IMR-90 (cell line): Measurements from ENCODE around the gene IL20RA. TPM values are rescaled to one million over a fixed set of nuclear protein-coding genes. Genes with fewer than 3 reads are reported as not detected.

Experiments used
- ATAC-seq: fragments of 200-7000 bp; cut with Tn5 transposase; 2 replicates; pipeline ENCODE4 v1.9.1; 2020; ENCODE audit warnings: low read depth, mild to moderate bottlenecking, moderate library complexity
- BruUV-seq: library from RNA; stranded (reverse); fragments of 400-500 nt; replicated peaks from 2 replicates; lab custom pipeline; 2021; lab: Mats Ljungman, UMichigan
- CTCF ChIA-PET: fragments of 300-600 bp; formaldehyde crosslinking; extraction: SDS; loops from one replicate; lab custom pipeline; 2021; ENCODE audit warnings: antibody characterized with exemption; lab: Yijun Ruan, JAX
- POLR2A ChIA-PET: fragments of 300-600 bp; sonication (Branson Sonifier 250); formaldehyde crosslinking; loops from one replicate; lab custom pipeline; 2022; ENCODE audit warnings: antibody characterized with exemption; ENCODE audit not compliant: unreplicated experiment; lab: Charles Lee
- DNase-seq: peaks from one replicate; pipeline ENCODE4 v3.0.0; 2013
- H2AFZ ChIP-seq: replicated peaks from 2 replicates; pipeline ENCODE3; 2013; ENCODE audit warnings: low read length, mild to moderate bottlenecking; ENCODE audit not compliant: poor library complexity
- H2AK5ac ChIP-seq: 2 replicates; pipeline ENCODE4 v1.6.1; 2013; ENCODE audit warnings: low read depth, low read length, inconsistent platforms
- H2AK9ac ChIP-seq: replicated peaks from 2 replicates; pipeline ENCODE3; 2013; ENCODE audit warnings: mild to moderate bottlenecking, low read depth, low read length, moderate library complexity; ENCODE audit not compliant: poor library complexity
- H2BK120ac ChIP-seq: 2 replicates; pipeline ENCODE4 v1.6.1; 2013; ENCODE audit warnings: low read depth, low read length, inconsistent platforms
- H2BK15ac ChIP-seq: 3 replicates; pipeline ENCODE4 v1.6.1; 2013; ENCODE audit warnings: low read depth, low read length, inconsistent platforms
- H2BK20ac ChIP-seq: 2 replicates; pipeline ENCODE4 v1.6.1; 2013; ENCODE audit warnings: low read depth, mild to moderate bottlenecking, inconsistent platforms, low read length, moderate library complexity
- H2BK5ac ChIP-seq: 2 replicates; pipeline ENCODE4 v1.6.1; 2013; ENCODE audit warnings: mild to moderate bottlenecking, low read depth, low read length, inconsistent platforms; ENCODE audit not compliant: poor library complexity, severe bottlenecking
- H3K14ac ChIP-seq: replicated peaks from 2 replicates; pipeline ENCODE4 v1.6.1; 2013; ENCODE audit warnings: low read depth, low read length, inconsistent platforms
- H3K18ac ChIP-seq: 2 replicates; pipeline ENCODE4 v1.6.1; 2013; ENCODE audit warnings: low read depth, low read length, control low read depth
- H3K23ac ChIP-seq: 2 replicates; pipeline ENCODE4 v1.6.1; 2013; ENCODE audit warnings: low read depth, low read length, inconsistent platforms
- H3K27ac ChIP-seq: 2 replicates; pipeline ENCODE4 v1.5.1; 2013; ENCODE audit warnings: mild to moderate bottlenecking, control low read depth, low read length; ENCODE audit not compliant: insufficient read depth
- H3K27me3 ChIP-seq: 2 replicates; pipeline ENCODE4 v1.6.1; 2013; ENCODE audit warnings: low read length; ENCODE audit not compliant: control insufficient read depth, insufficient read depth
- H3K36me3 ChIP-seq: 2 replicates; pipeline ENCODE4 v1.6.1; 2013; ENCODE audit warnings: low read length, mixed read lengths; ENCODE audit not compliant: control insufficient read depth, insufficient read depth
- H3K4ac ChIP-seq: 2 replicates; pipeline ENCODE4 v1.6.1; 2013; ENCODE audit warnings: low read depth, low read length, inconsistent platforms
- H3K4me1 ChIP-seq: 2 replicates; pipeline ENCODE4 v1.6.1; 2013; ENCODE audit warnings: low read length, mixed read lengths; ENCODE audit not compliant: control insufficient read depth, insufficient read depth
- H3K4me2 ChIP-seq: 2 replicates; pipeline ENCODE4 v1.6.1; 2013; ENCODE audit warnings: low read depth, mild to moderate bottlenecking, control low read depth, low read length, moderate library complexity
- H3K4me3 ChIP-seq: 2 replicates; pipeline ENCODE4 v1.5.1; 2013; ENCODE audit warnings: low read depth, mild to moderate bottlenecking, control low read depth, low read length, moderate library complexity; ENCODE audit not compliant: insufficient read depth
- H3K56ac ChIP-seq: 2 replicates; pipeline ENCODE4 v1.6.1; 2013; ENCODE audit warnings: low read length, inconsistent platforms; ENCODE audit not compliant: insufficient read depth; ENCODE audit errors: extremely low read depth
- H3K79me1 ChIP-seq, 2 experiments: 2 replicates each; pipeline ENCODE4 v1.6.1; 2013; ENCODE audit warnings: low read length in 2 of 2, inconsistent platforms in 1 of 2, low read depth in 1 of 2
- H3K9ac ChIP-seq: 2 replicates; pipeline ENCODE4 v1.6.1; 2013; ENCODE audit warnings: low read depth, low read length, control low read depth
- H3K9me1 ChIP-seq: 2 replicates; pipeline ENCODE4 v1.6.1; 2013; ENCODE audit warnings: low read length, inconsistent platforms; ENCODE audit not compliant: insufficient read depth
- H3K9me3 ChIP-seq: 2 replicates; pipeline ENCODE4 v1.6.1; 2013; ENCODE audit warnings: low read length; ENCODE audit not compliant: control insufficient read depth, insufficient read depth
- H4K20me1 ChIP-seq: 2 replicates; pipeline ENCODE4 v1.6.1; 2013; ENCODE audit warnings: low read length, inconsistent platforms; ENCODE audit not compliant: insufficient read depth
- H4K5ac ChIP-seq: 2 replicates; pipeline ENCODE4 v1.6.1; 2013; ENCODE audit warnings: mild to moderate bottlenecking, low read depth, low read length, control low read depth
- H4K8ac ChIP-seq, 2 experiments: 2 replicates each; pipeline ENCODE4 v1.6.1; 2013; ENCODE audit warnings: low read depth in 2 of 2, low read length in 2 of 2, control low read depth in 1 of 2, inconsistent platforms in 1 of 2
- H4K91ac ChIP-seq: 2 replicates; pipeline ENCODE4 v1.6.1; 2013; ENCODE audit warnings: low read depth, low read length, inconsistent platforms; ENCODE audit not compliant: insufficient read depth
- BHLHE40 ChIP-seq: fragments of 150-350 bp; IDR thresholded peaks from 2 replicates; pipeline ENCODE4 v1.6.1; 2016; ENCODE audit warnings: mild to moderate bottlenecking, low read depth, low read length
- CEBPB ChIP-seq: IDR thresholded peaks from 2 replicates; pipeline ENCODE4 v1.6.1; 2012; ENCODE audit warnings: low read depth, low read length, improper control_type of control experiment
- CHD1 ChIP-seq: IDR thresholded peaks from 2 replicates; pipeline ENCODE4 v1.6.1; 2012; ENCODE audit warnings: low read depth, low read length, improper control_type of control experiment
- CTCF ChIP-seq: conservative IDR thresholded peaks from 2 replicates; pipeline ENCODE4 v1.5.1; 2012; ENCODE audit warnings: mild to moderate bottlenecking, low read depth, low read length, improper control_type of control experiment
- RFX5 ChIP-seq: IDR thresholded peaks from 2 replicates; pipeline ENCODE4 v1.8.0; 2012; ENCODE audit warnings: low read depth, mild to moderate bottlenecking, low read length, moderate library complexity
- WGBS, 2 experiments: methylation state at CpG; one replicate each; pipeline versions ENCODE4 v1.1.5 to v1.1.7; 2013; ENCODE audit warnings: missing lambda C conversion rate in 2 of 2; ENCODE audit not compliant: insufficient read length in 1 of 2; ENCODE audit errors: extremely low coverage in 2 of 2; 5-methylcytosine and 5-hydroxymethylcytosine counted together
- dilution Hi-C: fragments of 300-500 bp; cut with HindIII; formaldehyde crosslinking; loops from one replicate; pipeline ENCODE4 v1.14.3; 2018; ENCODE audit warnings: low sequenced_read_pairs; ENCODE audit not compliant: unreplicated experiment
- in situ Hi-C: fragments of 300-500 bp; cut with MboI; formaldehyde crosslinking; loops from 3 replicates; pipeline ENCODE4 v1.14.3; 2019; ENCODE audit warnings: low sequenced_read_pairs, inconsistent platforms, mixed read lengths
- intact Hi-C: fragments of 100-400 bp; cut with micrococcal nuclease; formaldehyde crosslinking; loops from 2 replicates; pipeline ENCODE4 v1.10.0; 2022
- polyA plus RNA-seq, 3 experiments: library from polyadenylated mRNA; depleted of rRNA; stranded (reverse); fragments of >200 nt; gene quantifications; 2 replicates each; pipeline ENCODE4 v1.2.3, GENCODE V29; 2012; ENCODE audit warnings: low replicate concordance in 1 of 3
- total RNA-seq: library from RNA; depleted of rRNA; stranded (reverse); fragments of >200 nt; gene quantifications from 2 replicates; pipeline ENCODE4 v1.2.3, GENCODE V29; 2012

Gene IL20RA
- total and polyA plus RNA-seq, 2 of the 4 experiments (the other 2 are of a cell fraction): 0.02 TPM; not detected in 1

GRCh38 chr6:136956590-136957544, 87.9 kb downstream of the IL20RA start:
- H3K9me1 ChIP-seq: peaks cover 4% of the 10 kb centered on the region; the same call in 1 of the 2 replicates
- ChIA-PET POLR2A (interaction anchor here (0.6 kb wide), 1 partner anchor 125 kb away, joined by 8 read pairs; no protein-coding TSS in a partner anchor), CTCF (no interaction called here)
- H3K4ac ChIP-seq: no peak overlapping the region
- H3K9ac ChIP-seq: no peak overlapping the region
- no peak overlapping the region for H3K4me2 ChIP-seq
- no peak overlapping the region for H2AK5ac ChIP-seq
- WGBS, 2 experiments: 33% methylated on average over 1 of the region's 14 CpGs; no CpG with 5 or more reads in 1 of the 2 experiments
- H4K8ac ChIP-seq: no peak overlapping the region
- ATAC-seq (no peak), DNase-seq (no peak)
- in situ Hi-C loops (no loop called here), intact Hi-C loops (no loop called here), dilution Hi-C loops (no loop called here)
- no peak overlapping the region for H2BK5ac ChIP-seq
- H4K5ac ChIP-seq: no peak overlapping the region
- no peak overlapping the region for H2BK20ac ChIP-seq
- H3K27ac ChIP-seq: no peak overlapping the region
- TF ChIP-seq CTCF (no peak), RFX5 (no peak), CHD1 (no peak), CEBPB (no peak), BHLHE40 (no peak)
- H3K9me3 ChIP-seq: no peaks in the 10 kb centered on the region
- no peak overlapping the region for H3K56ac ChIP-seq
- H2AK9ac ChIP-seq: no peak overlapping the region
- H3K4me3 ChIP-seq: no peak overlapping the region
- H2AFZ ChIP-seq: no peak overlapping the region
- H3K36me3 ChIP-seq: no peaks in the 10 kb centered on the region
- H3K18ac ChIP-seq: no peak overlapping the region
- H4K91ac ChIP-seq: no peak overlapping the region
- no peak overlapping the region for H3K23ac ChIP-seq
- H2BK15ac ChIP-seq: no peak overlapping the region
- H3K14ac ChIP-seq: no peak overlapping the region
- no TSS peak for BruUV-seq
- H2BK120ac ChIP-seq: no peak overlapping the region
- H3K79me1 ChIP-seq: no peaks in the 10 kb centered on the region
- peaks cover 5% of the 10 kb centered on the region for H3K27me3 ChIP-seq
- peaks cover 2% of the 10 kb centered on the region; the same call in 1 of the 2 replicates for H3K4me1 ChIP-seq
- no peaks in the 10 kb centered on the region for H4K20me1 ChIP-seq
